GM21367 (cell line): Measurements from ENCODE around the gene DMTF1.
"Not testable (repeated sequence)": the region's sequence is repeated elsewhere in the genome, so short reads cannot be mapped to it uniquely, and the experiment has no call there.

ENCODE experiments used
- ATAC-seq: cut with Tn5 transposase; IDR thresholded peaks from one replicate; pipeline ENCODE4 v1.9.1; 2021; ENCODE audit not compliant: unreplicated experiment

The DMTF1 gene

DNA sequence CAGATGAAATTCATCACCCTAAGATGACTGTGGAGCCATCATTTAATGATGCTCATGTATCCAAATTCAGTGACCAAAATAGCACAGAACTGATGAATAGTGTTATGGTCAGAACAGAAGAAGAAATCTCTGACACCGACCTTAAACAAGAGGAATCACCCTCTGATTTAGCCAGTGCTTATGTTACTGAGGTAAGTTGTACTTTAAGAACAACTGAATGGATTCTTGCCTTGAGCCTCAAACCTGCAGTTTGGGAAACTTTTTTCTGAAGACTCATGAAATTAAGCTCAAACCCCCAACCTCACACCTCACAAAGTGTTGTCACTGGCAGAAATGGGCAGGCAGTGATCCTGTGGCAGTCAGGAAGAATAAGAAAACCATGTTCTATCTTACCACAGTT, 41.7 kb downstream of the DMTF1 start:
- no peak for ATAC-seq

DNA sequence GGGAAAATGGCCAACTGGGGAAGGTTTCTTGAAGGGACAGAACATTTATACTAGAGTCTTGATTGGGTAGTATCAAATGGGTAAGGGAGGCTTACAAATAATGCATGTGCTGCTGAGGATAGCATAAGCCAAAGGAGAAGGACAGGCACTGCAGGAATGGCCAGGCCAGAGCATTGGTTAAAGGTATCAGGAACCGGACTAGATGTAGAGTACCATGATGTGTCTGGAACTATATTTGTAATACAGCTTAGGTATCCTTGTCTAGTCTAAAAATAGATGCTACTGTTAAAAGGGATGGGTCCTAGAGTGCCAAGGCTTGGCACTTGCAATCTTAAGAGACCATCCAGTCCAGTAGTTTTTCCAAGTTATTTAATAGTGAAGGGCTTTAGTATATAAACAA, 47.0 kb downstream of the DMTF1 start:
- ATAC-seq, result no peak

DNA sequence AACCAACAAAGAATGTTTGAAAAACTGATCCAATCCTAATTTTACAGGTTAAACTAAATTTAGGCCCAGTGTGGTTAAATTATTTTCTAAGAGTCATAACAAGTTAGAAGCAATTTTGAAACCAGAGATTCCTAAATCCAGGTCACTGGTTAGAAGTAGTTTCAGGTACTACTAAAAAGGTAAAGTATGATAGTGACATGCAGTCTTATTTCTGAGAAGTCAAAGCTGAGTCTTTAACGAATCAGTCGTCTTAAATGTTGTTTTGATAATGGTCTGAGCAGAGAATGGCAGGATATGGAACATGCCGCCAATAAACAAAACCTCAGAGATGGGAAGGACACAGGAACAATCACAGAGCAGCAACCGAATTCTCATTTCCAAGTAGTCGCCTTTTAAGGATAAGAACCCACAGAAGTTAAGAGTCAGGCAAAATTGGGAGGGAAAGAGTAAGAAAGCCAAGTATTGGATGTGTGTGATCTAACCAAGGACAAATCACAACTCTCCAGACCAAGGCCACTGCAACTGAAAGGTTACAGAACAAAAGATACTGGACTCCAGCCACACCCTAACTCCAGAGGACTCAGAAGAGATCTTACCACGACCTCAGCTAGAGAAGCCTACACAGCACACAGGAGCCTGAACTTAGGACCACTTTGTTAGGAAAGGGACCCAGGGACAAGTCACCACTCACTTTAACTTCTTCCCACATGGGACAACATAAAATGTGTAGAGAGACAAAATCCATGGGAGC, 47.6 kb downstream of the DMTF1 start:
- ATAC-seq, result no peak

DNA sequence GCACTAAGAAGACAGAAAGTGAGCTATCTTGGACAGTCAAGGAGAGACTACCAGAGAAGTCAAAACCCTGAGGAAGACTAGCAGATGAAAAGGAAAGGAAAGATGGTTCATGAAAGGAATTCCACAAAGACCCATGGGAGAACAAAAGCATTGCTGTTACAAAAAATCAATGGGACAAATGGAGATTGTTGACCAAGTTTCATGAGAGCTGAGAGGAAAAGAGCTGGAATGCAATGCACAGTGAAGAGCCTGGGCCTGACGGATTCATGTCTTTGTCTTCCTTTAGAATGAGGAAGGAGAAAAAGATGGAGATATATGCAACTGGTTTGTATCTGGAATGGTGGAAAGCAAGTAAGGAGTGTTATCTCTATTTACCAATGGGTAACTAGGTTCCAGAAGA, 50.0 kb downstream of the DMTF1 start:
- no peak for ATAC-seq

DNA sequence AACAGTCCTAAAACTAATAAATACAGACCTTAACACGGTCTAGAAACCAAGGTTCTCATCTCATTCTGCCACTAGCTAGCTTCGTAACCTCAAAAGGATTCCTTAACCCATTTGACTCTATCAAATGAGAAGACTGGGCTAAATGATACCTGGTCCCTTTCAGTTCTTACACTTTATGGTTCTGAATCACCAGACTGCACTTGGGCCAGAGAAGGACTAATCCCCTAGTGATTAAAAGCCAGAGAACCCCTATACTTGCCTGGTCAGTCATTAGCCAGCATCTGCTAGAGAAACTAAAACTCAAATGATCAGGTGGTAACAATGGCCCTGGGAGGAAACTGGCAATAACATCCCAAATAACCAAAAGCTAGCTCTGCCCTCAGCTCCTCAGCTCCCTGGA, 50.5 kb downstream of the DMTF1 start:
- ATAC-seq, result no peak

DNA sequence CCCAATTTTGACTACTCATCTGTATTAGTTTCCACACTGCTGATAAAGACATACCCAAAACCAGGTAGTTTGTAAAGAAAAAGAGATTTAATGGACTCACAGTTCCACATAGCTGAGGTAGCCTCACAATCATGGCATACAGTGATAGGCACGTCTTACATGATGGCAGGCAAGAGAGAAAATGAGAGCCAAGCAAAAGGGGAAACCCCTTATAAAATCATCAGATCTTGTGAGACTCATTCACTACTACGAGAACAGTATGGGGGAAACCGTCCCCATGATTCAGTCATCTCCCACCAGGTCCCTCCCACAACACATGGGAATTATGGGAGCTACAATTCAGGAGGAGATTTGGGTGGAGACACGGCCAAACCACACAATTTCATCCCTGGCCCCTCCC, 51.7 kb downstream of the DMTF1 start:
- not testable (repeated sequence) for ATAC-seq

DNA sequence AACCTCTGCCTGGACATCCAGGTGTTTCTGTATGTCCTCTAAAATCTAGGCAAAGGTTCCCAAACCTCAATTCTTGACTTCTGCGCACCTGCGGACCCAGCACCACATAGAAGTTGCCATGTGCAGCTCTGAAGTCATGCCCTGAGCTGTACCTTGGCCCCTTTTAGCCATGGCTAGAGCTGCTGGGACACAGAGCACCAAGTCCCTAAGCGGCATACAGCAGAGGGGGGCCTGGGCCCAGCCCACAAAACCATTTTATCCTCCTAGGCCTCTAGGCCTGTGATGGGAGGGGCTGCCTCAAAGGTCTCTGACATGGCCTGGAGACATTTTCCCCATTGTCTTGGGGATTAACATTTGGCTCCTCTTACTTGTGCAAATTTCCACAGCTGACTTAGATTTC, 52.7 kb downstream of the DMTF1 start:
- ATAC-seq, result no peak

DNA sequence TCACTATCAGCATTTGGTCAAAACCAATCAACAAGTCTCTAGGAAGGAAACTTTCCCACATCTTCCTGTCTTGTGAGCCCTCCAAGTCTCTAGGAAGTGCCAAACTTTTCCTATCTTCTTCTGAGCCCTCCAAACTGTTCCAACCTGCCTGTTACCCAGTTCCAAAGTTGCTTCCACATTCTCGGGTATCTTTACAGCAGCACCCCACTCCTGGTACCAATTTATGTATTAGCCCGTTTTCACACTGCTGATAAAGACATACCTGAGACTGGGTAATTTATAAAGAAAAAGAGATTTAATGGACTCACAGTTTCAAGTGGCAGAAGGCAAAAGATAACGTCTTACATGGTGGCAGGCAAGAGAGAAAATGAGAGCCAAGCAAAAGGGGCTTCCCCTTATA, 53.4 kb downstream of the DMTF1 start:
- not testable (repeated sequence) for ATAC-seq

DNA sequence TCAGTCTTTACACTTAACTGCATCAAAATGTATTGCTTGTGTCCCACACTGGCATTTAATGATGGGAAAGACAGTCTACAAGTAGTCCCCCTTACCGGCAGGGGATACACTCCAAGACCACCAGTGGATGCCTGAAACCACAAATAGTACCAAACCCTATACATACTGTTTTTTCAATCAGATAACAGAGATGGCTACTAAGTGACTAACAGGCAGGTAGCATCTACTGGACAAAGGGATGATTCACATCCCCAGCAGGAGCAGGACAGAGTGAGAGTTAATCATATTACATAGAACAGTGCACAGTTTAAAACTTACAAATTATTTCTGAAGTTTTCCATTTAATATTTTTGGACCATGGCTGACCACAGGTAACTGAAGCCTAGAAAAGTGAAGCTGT, 54.1 kb downstream of the DMTF1 start:
- no peak for ATAC-seq

DNA sequence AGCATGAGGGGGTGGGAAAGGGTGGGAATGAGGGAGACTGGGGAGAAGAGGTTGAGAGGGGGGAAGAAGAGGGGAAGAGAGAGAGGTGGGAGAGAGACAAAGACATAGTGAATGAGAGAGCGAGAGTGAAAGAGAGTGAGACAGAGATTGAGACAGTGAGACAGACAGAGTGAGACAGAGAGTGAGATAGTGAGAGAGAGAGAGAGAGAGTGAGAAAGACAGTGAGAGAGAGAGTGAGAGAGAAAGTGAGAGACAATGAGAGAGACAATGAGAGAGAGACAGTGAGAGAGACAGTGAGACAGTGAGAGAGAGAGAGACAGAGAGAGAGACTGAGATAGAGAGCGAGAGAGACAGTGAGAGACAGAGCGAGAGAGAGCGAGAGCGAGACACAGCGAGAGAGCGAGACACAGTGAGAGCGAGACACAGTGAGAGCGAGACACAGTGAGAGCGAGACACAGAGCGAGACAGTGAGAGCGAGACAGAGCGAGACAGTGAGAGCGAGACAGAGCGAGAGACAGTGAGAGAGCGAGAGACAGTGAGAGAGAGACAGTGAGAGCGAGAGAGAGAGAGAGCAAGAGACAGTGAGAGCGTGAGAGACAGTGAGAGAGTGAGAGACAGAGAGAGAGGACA, 57.2 kb downstream of the DMTF1 start:
- no peak for ATAC-seq

DNA sequence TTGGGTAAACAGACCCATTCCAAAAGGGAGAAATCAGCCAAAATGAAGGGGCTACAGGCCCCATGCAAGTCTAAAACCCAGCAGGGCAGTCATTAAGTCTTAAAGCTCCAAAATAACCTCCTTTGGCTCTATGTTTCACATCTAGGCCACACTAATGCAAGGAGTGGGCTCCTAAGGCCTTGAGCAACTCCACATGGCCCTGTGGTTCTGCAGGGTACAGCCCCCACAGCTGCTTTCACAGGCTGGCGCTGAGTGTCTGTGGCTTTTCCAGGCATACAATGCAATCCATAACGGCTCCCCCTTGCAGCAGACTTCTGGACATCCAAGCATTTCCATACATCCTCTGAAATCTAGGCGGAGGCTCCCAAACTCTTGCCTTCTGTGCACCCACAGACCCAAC, 58.3 kb downstream of the DMTF1 start:
- no peak for ATAC-seq

DNA sequence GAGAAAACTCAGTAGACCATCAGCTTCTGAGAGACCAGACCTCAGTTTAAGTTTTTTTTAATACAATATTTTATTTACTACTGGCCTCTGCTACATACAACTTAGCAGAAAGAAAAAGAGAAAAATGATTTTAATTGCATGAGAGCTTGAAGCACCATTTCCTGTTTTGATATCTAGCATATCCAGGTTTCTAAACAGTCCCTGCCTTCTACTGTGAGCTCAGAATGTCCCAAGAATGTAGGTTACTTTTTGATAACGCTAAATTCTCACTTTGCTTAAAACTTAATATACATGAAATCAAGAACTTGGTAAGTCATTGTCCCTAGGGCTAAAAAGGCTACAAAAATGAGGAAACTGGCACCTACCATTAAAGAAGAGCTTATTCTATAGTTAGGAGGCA, 60.2 kb downstream of the DMTF1 start:
- no peak for ATAC-seq

DNA sequence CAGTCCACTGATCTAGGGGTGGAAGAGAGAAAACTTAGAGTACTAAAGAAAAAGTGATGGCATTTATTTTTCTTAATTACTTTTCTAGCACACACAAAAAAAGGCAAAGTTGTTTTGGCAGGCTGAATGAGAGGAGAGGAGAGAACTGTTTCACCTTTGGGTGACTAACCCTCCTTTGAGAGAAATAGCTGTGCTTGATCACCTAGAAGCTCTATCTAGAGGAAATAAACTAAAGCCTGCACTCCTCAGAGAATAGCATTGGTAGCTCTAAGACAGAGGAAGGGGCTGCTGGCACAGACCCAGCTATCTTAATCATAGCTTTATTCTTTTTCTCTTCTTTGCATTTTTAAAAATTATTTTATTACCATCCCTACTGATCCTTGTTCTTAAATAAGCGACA, 61.0 kb downstream of the DMTF1 start:
- ATAC-seq, result no peak

DNA sequence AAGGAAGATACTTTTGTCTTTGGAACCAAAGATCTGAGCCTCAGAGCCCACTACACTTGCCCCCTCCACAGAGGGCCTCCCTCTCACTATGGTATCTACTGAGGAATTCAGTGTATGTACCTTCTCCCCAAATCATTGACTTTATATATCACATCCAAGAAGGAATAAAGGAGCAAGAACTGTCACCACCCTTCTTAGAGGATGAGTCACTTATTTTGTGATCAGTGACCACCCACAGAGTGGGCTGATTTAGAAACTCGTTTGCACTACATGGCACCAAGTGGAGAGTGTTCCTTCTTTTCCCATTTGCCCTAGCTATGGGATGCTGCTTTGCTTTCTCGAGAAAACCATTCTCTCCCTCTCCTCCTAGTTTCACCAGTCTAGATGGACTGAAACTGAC, 61.6 kb downstream of the DMTF1 start:
- no peak for ATAC-seq

DNA sequence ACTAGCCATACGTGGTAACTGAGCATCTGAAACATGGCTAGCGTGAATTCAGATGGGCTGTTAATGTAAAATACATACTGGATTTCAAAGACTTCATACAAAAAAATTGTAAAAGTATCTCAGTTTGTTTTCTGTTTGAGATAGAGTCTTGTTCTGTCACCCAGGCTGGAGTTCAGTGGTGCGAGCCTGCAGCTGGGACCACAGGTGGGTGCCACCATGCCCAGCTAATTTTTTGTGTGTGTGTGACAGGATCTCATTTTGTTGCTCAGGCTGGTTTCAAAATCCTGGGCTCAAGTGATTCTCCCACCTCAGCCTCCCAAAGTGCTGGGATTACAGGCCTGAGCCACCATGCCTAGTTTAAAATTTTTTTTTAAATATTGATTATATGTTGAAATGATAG, 62.8 kb downstream of the DMTF1 start:
- ATAC-seq, result no peak

DNA sequence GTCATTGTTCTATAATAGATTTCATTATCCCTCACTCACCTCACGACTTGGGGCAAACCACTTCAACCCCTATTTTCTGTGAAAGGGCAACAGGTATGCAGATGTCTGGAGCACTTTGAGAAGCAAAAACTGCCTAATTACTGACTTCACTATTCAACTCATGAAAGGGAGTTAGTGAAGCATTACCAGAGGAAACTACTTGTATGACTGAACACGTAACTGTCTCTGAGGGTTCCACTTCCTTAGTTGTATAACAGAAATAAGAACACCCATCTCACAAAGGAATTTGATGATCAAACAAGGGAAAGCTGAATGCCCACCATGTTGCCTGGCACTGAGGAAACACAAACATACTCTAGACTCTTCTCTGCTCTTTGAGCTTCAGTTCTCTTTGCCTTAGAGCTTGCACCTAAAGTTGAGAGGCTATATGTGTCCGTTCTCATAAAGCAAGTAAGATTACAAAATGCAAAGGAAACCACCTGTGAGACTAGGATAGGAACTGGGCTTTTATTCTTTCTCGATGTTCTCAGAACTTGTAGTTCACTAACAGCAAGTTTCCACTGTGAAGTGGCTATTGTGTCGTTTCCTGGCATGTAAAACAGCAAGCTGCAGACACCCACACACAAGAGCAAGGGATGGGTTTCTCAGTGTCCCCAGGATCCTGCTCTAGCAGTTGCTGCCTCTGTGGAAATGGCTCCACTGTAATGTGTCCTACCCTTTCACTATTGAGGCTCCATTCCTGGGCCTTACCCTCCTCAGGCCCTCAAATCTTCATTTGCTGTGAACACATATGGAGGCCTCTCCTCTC, 64.7 kb downstream of the DMTF1 start:
- ATAC-seq, result peak; percentile 50

DNA sequence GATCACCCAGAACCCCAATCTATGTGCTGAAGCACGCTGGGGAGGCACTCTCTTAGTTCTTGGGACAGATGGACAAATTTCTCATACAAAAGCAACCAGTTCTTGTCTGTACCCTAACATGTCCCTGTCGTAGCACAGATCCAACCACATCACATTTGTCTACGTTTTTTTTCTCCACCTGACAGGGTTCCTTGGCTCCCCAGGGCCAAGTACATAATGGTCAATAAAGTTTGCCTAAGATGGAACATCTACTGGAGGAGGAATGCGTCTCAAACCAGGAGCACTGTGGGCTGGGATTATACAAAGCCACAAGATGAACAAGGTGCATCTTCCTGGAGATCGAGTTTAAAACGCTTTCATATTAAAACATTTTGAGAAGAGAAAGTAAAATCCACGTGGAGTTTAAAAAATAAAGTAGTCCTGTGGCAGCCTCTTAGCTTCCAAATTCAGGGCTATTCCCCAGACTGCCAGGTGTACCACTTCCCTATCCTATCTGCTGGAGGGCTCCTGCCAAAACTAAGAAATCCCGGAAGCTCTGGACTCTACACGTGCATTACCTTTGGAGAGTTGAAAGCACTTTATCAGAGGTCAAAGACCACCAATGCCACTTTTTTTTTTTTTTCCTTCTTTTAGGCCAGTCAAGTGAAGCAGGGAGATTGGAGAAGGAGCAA, 65.9 kb downstream of the DMTF1 start:
- no peak for ATAC-seq

DNA sequence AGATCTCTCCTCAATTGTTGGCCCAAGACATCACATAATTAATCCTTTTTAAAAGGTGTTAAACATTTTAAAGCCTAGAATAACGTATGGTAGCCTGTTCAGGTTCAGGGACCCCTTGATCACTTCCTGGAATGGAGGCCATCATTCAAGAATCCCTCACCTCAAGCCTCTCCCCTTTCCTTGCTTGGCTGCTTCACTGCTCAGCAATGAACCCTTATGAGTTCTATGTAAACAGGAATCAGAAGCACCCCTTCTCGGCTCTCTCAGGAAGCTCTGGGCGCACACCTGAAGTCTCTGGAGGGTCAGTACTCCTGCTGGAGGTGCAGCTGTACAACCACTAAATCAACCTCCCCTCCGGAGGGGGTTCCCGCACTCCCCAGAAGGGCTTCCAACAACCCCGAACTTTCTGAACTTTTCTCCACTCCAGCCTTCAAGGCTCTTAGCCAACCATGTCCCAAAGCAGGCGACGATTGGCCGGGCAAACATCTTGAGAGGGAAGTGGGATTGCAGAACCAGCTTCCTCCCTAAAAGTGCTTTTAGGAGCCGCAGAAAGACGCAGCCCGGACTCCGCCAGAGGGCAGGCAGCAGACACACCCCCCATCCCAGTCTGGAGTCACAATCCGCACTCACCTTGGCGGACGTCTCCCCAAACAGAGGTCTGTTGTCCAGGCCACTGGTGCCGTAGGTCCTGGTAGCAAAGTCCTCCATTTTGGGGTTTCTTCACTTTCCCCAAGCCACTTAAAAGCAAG, 66.7 kb downstream of the DMTF1 start:
- peak; percentile 9 for ATAC-seq

DNA sequence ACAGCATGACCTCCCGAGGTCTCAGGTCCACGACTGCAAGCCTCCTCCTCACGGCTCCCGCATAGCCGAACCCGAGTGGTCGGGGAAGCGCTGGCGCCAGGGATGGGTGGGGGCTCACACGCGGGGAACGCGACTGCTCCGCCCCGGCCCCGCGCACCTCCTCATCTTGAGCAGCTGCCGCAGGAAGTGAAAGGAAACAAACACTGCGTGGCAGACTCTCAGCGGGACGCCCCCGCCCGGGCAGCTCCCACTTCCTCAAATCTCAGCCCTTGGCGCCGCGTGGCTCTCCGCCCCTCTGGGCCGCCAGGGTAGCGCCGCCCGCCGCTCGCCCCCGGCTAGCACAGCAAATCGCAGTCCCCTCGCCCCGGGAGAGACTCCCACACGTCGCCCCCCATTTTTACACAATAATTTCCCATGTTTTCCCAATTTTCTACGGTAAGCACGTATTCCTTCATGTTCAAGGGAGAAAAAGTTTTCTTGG, 67.3 kb downstream of the DMTF1 start, which contains the start of gene TMEM243:
TMEM243 (minus strand) TSS at position 188 of the 481 bp plus-strand sequence. CDS start 229 bp downstream, outside the sequence.
- ATAC-seq, result peak; percentile 44

DNA sequence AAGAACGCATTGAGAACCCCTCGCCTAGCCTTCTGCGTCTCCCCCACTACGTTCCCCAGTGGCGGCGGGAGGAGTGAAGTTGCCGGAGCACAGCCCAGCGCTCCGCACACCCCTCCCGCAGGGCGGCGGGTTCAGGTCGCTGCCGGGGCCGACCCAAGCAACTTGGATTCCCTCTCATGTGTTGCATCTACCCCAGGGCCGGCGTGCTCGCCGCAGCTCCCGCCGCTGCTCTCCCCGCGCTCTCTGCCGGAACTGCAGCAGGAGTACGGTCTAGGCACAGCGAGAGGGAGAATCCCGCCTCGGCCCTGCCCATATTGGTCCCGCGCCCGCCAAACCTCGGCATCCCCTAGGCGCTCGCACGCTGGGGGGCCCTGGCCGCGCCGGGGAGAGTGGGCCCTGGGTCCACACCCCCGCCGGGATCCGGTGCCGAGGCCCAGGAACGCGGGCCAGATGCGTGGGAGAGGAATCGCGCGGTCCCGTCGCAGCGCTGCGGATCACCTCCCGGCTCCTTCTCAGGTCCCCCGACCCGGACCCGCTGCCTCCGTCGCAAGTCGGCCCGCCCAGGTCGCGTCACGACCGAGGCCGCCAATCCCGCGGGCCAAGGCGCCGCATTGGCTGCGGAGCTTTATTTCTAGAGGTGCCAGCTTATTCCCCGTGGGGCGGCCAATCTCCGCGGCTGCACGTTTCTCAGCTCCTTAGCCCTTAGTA, 67.9 kb downstream of the DMTF1 start:
- ATAC-seq, result peak; percentile 33
